Peyer's patch (tissue), 4 donors: Measurements from ENCODE around the gene NR2C1. TPM values are rescaled to one million over a fixed set of nuclear protein-coding genes. Genes with fewer than 3 reads are reported as not detected.

Source experiments
- DNase-seq, 3 donors: peaks; one replicate each; pipeline ENCODE4 v3.0.0-alpha.2; 2017 to 2019
- H3K27ac ChIP-seq, 4 donors: fragments of 200-600 bp; sonication (generic); one replicate each; pipeline ENCODE4 v1.5.1; 2016 to 2019
- H3K27me3 ChIP-seq, 2 donors: fragments of 200-600 bp; sonication (generic); one replicate each; pipeline ENCODE4 v1.5.1; 2019
- H3K36me3 ChIP-seq, 3 donors: fragments of 200-600 bp; sonication (generic); one replicate each; pipeline ENCODE4 v1.5.1; 2016 to 2019
- H3K4me1 ChIP-seq, 4 donors: fragments of 200-600 bp; sonication (generic); one replicate each; pipeline ENCODE4 v1.5.1; 2016 to 2019
- H3K4me3 ChIP-seq, 4 donors: fragments of 200-600 bp; sonication (generic); 1 replicate in 3 of 4; 2 replicates in 1 of 4; pipeline ENCODE4 v1.5.1; 2016 to 2019; ENCODE audit warnings: mild to moderate bottlenecking in 1 of 4
- H3K9me3 ChIP-seq, 4 donors: fragments of 200-600 bp; sonication (generic); one replicate each; pipeline ENCODE4 v1.5.1; 2016 to 2019; ENCODE audit warnings: mild to moderate bottlenecking in 1 of 4
- CTCF ChIP-seq, 6 experiments: fragments of 450-650 bp in 4 of 6; fragments of 200-600 bp in 2 of 6; sonication (generic) in 1 of 6; IDR thresholded peaks; one replicate each; pipeline ENCODE4 v1.5.1; 2017 to 2019; ENCODE audit warnings: antibody characterized with exemption in 6 of 6, mild to moderate bottlenecking in 3 of 6, moderate library complexity in 1 of 6
- POLR2A ChIP-seq, 2 donors: fragments of 450-650 bp; IDR thresholded peaks; one replicate each; pipeline ENCODE4 v1.5.1; 2017; ENCODE audit warnings: antibody characterized with exemption in 2 of 2, mild to moderate bottlenecking in 2 of 2, moderate library complexity in 2 of 2
- total RNA-seq, 4 donors: library from RNA; depleted of rRNA; stranded (reverse); fragments of >200 nt; gene quantifications; one replicate each; pipeline ENCODE4 v1.1.0, GENCODE V29; 2016

NR2C1 gene
- total RNA-seq, 4 donors from 2014 or later = 35.2 to 202 (median 52.5) TPM

- H3K9me3 ChIP-seq = no peaks in the 10 kb centered on the region
- H3K27ac ChIP-seq = no peak overlapping the region
- H3K27me3 ChIP-seq = no peaks in the 10 kb centered on the region
- peaks cover 0 to 70% (median 0%) of the 10 kb centered on the region in 3 donors for H3K36me3 ChIP-seq
- TF ChIP-seq POLR2A (IDR thresholded peaks at IDR 0.05) = no peak
- no peak for TF ChIP-seq CTCF (IDR thresholded peaks at IDR 0.05)
- H3K4me1 ChIP-seq = no peaks in the 10 kb centered on the region
- no peak for DNase-seq
- no peak overlapping the region for H3K4me3 ChIP-seq
Observed at GRCh38 chr12:95055057-95055456, 18.4 kb downstream of the NR2C1 start.

- no peak overlapping the region for H3K27ac ChIP-seq
- no peaks in the 10 kb centered on the region for H3K9me3 ChIP-seq
- no peak overlapping the region for H3K4me3 ChIP-seq
- H3K4me1 ChIP-seq = no peaks in the 10 kb centered on the region
- TF ChIP-seq POLR2A (IDR thresholded peaks at IDR 0.05) (no peak), CTCF (IDR thresholded peaks at IDR 0.05) (no peak)
- H3K36me3 ChIP-seq = peaks cover 0 to 65% (median 0%) of the 10 kb centered on the region in 3 donors
- no peak for DNase-seq
- H3K27me3 ChIP-seq = no peaks in the 10 kb centered on the region
Observed at GRCh38 chr12:95054206-95054605, 19.2 kb downstream of the NR2C1 start.

- no peak overlapping the region for H3K4me3 ChIP-seq
- no peaks in the 10 kb centered on the region for H3K4me1 ChIP-seq
- H3K27ac ChIP-seq = no peak overlapping the region
- DNase-seq = no peak
- no peaks in the 10 kb centered on the region for H3K9me3 ChIP-seq
- TF ChIP-seq POLR2A (IDR thresholded peaks at IDR 0.05) (no peak), CTCF (IDR thresholded peaks at IDR 0.05) (no peak)
- peaks cover 0 to 64% (median 0%) of the 10 kb centered on the region in 3 donors for H3K36me3 ChIP-seq
- no peaks in the 10 kb centered on the region for H3K27me3 ChIP-seq
Observed at GRCh38 chr12:95051241-95051640, 22.2 kb downstream of the NR2C1 start.

GRCh38 chr12:95037906-95038305, 35.5 kb downstream of the NR2C1 start:
- Histone ChIP-seq H3K4me3 (no peak overlapping the region), H3K36me3 (peaks cover 0 to 72% (median 0%) of the 10 kb centered on the region in 3 donors), H3K27ac (no peak overlapping the region), H3K9me3 (no peaks in the 10 kb centered on the region), H3K4me1 (no peaks in the 10 kb centered on the region), H3K27me3 (no peaks in the 10 kb centered on the region)
- TF ChIP-seq CTCF (IDR thresholded peaks at IDR 0.05) (no peak), POLR2A (IDR thresholded peaks at IDR 0.05) (no peak)
- DNase-seq = no peak

- Histone ChIP-seq H3K27me3 (no peaks in the 10 kb centered on the region), H3K9me3 (no peaks in the 10 kb centered on the region), H3K27ac (no peak overlapping the region), H3K4me3 (no peak overlapping the region), H3K36me3 (peaks cover 0 to 77% (median 0%) of the 10 kb centered on the region in 3 donors), H3K4me1 (no peaks in the 10 kb centered on the region)
- TF ChIP-seq CTCF (IDR thresholded peaks at IDR 0.05) (no peak), POLR2A (IDR thresholded peaks at IDR 0.05) (no peak)
- no peak for DNase-seq
Observed at GRCh38 chr12:95034750-95035149, 38.7 kb downstream of the NR2C1 start.

- Histone ChIP-seq H3K27ac (no peak overlapping the region), H3K4me3 (no peak overlapping the region), H3K27me3 (no peaks in the 10 kb centered on the region), H3K9me3 (no peaks in the 10 kb centered on the region), H3K36me3 (peaks cover 0 to 33% (median 0%) of the 10 kb centered on the region in 3 donors), H3K4me1 (no peaks in the 10 kb centered on the region)
- no peak for DNase-seq
- TF ChIP-seq CTCF (IDR thresholded peaks at IDR 0.05) (no peak), POLR2A (IDR thresholded peaks at IDR 0.05) (no peak)
Observed at GRCh38 chr12:95022477-95022876, 50.9 kb downstream of the NR2C1 start.
